ENCODE measurements around the gene CD302.
"Not testable (repeated sequence)": the region's sequence is repeated elsewhere in the genome, so short reads cannot be mapped to it uniquely, and the experiment has no call there.

The CD302 gene, protein sequence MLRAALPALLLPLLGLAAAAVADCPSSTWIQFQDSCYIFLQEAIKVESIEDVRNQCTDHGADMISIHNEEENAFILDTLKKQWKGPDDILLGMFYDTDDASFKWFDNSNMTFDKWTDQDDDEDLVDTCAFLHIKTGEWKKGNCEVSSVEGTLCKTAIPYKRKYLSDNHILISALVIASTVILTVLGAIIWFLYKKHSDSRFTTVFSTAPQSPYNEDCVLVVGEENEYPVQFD

GRCh38 chr2:159797543-159798375, at the start of gene CD302:
Gene CD302, minus strand, starts transcription at chr2:159798208. Its CDS starts 10 bp downstream, at chr2:159798198.
- peaks cover 3% of the 10 kb centered on the region for H3K4me1 ChIP-seq (ENCODE audit: control insufficient read depth, insufficient read depth, low read length)
- H3K27ac ChIP-seq (ENCODE audit: low read length) = peak within 1 kb of the TSS; percentile 50
- H3K36me3 ChIP-seq (ENCODE audit: control insufficient read depth in 2 of 2, insufficient read depth in 2 of 2, low read length in 2 of 2) = no peaks in the 10 kb centered on the region
- no peaks in the 10 kb centered on the region for H3K9me3 ChIP-seq (ENCODE audit: control insufficient read depth in 2 of 2, low read length in 2 of 2)
- peak within 1 kb of the TSS; percentile 64 to 75 for H3K9ac ChIP-seq (ENCODE audit: low read length in 2 of 2)
- H3K27me3 ChIP-seq (ENCODE audit: control insufficient read depth in 1 of 2, insufficient read depth in 2 of 2, low read length in 2 of 2) = no peaks in the 10 kb centered on the region
- peak within 1 kb of the TSS; percentile 77 to 92 for H3K4me3 ChIP-seq (ENCODE audit: low read length in 2 of 2)

DNA sequence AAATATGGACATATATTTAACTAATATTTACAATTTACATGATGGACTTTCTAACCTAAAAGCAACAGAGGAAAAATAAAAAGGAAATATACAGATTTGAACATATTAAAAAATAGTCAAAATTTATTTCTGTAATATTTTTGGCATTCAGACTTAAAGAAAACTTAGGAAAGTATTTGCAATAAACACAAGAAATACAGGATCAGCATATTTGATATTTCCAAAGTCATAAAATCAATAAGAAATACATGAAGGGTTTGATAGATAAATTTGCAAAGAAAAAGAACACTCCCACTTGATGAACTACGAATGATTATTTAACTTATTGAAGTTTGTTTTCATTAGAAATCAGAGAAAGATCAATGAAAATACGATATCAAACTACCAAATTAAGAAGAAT, 48.6 kb upstream of the CD302 start:
- Histone ChIP-seq H3K4me3 (ENCODE audit: low read length in 2 of 2) (no peak overlapping the region), H3K36me3 (ENCODE audit: control insufficient read depth in 2 of 2, insufficient read depth in 2 of 2, low read length in 2 of 2) (no peaks in the 10 kb centered on the region), H3K27ac (ENCODE audit: low read length) (no peak overlapping the region), H3K4me1 (ENCODE audit: control insufficient read depth, insufficient read depth, low read length) (no peaks in the 10 kb centered on the region), H3K27me3 (ENCODE audit: control insufficient read depth in 1 of 2, insufficient read depth in 2 of 2, low read length in 2 of 2) (no peaks in the 10 kb centered on the region), H3K9me3 (ENCODE audit: control insufficient read depth in 2 of 2, low read length in 2 of 2) (no peaks in the 10 kb centered on the region), H3K9ac (ENCODE audit: low read length in 2 of 2) (no peak overlapping the region)

DNA sequence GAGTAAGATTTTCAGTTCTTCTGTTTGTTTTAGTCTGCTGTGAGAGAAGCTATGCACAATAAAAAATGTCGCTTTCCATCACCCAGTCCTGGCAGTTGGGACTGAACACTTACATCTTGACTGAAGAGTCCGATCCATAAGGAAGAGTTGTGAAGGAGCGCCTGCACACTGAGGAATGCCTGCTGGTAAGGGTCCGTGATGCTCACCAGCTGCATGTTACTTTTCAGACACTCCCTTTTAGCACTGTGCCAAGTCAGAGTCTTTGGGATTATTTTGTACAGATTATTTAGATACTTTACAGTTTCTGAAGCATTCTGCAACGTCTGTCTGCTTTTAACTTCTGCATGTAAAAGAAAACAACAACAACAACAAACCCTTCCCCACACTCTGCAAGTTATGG, 42.6 kb upstream of the CD302 start:
- H3K36me3 ChIP-seq (ENCODE audit: control insufficient read depth in 2 of 2, insufficient read depth in 2 of 2, low read length in 2 of 2) = no peaks in the 10 kb centered on the region
- no peak overlapping the region for H3K9ac ChIP-seq (ENCODE audit: low read length in 2 of 2)
- H3K4me1 ChIP-seq (ENCODE audit: control insufficient read depth, insufficient read depth, low read length) = no peaks in the 10 kb centered on the region
- no peak overlapping the region for H3K4me3 ChIP-seq (ENCODE audit: low read length in 2 of 2)
- H3K9me3 ChIP-seq (ENCODE audit: control insufficient read depth in 2 of 2, low read length in 2 of 2) = no peaks in the 10 kb centered on the region
- H3K27me3 ChIP-seq (ENCODE audit: control insufficient read depth in 1 of 2, insufficient read depth in 2 of 2, low read length in 2 of 2) = no peaks in the 10 kb centered on the region
- H3K27ac ChIP-seq (ENCODE audit: low read length) = no peak overlapping the region

- no peaks in the 10 kb centered on the region for H3K36me3 ChIP-seq (ENCODE audit: control insufficient read depth in 2 of 2, insufficient read depth in 2 of 2, low read length in 2 of 2)
- no peaks in the 10 kb centered on the region for H3K9me3 ChIP-seq (ENCODE audit: control insufficient read depth in 2 of 2, low read length in 2 of 2)
- no peak overlapping the region for H3K27ac ChIP-seq (ENCODE audit: low read length)
- H3K27me3 ChIP-seq (ENCODE audit: control insufficient read depth in 1 of 2, insufficient read depth in 2 of 2, low read length in 2 of 2) = no peaks in the 10 kb centered on the region
- H3K4me1 ChIP-seq (ENCODE audit: control insufficient read depth, insufficient read depth, low read length) = no peaks in the 10 kb centered on the region
- H3K4me3 ChIP-seq (ENCODE audit: low read length in 2 of 2) = no peak overlapping the region
- no peak overlapping the region for H3K9ac ChIP-seq (ENCODE audit: low read length in 2 of 2)
These were observed 34.9 kb upstream of the CD302 start for GRCh38 chr2:159832858-159833257.

DNA sequence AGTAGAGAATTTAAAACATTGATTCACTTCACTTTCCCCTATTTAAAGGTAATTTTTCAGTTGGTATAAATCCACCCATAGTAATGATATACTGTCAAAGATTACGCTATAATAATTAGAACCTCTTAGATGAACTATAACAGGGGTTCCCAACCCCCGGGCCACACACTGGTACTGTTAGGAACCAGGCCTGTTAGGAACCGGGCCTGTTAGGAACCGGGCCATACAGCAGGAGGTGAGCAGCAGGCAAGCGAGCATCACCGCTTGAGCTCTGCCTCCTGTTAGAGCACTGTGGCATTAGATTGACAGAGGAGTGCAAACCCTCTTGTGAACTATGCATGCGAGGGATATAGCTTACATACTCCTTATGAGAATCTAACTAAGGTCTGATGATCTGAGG, 34.0 kb upstream of the CD302 start:
- no peaks in the 10 kb centered on the region for H3K9me3 ChIP-seq (ENCODE audit: control insufficient read depth in 2 of 2, low read length in 2 of 2)
- H3K9ac ChIP-seq (ENCODE audit: low read length in 2 of 2) = no peak overlapping the region
- H3K27ac ChIP-seq (ENCODE audit: low read length) = no peak overlapping the region
- H3K4me3 ChIP-seq (ENCODE audit: low read length in 2 of 2) = no peak overlapping the region
- no peaks in the 10 kb centered on the region for H3K27me3 ChIP-seq (ENCODE audit: control insufficient read depth in 1 of 2, insufficient read depth in 2 of 2, low read length in 2 of 2)
- H3K4me1 ChIP-seq (ENCODE audit: control insufficient read depth, insufficient read depth, low read length) = no peaks in the 10 kb centered on the region
- H3K36me3 ChIP-seq (ENCODE audit: control insufficient read depth in 2 of 2, insufficient read depth in 2 of 2, low read length in 2 of 2) = no peaks in the 10 kb centered on the region

DNA sequence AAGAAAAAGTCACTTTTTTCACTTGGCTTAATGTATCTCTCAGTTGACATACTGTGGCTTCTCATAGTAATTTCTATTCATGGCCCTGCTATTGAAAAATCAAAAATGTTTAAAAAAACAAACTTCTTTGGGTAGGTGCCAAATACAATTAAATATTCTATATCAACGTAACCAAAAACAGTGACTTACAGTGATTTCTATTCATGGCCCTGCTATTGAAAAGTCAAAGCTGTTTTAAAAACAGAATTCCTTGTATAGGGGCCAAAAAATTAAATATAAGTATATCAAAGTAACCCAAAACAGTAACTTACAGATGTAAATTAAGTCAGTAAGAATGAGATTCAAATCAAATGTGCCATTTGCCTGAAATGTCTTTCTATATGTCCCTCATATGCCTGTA, 31.4 kb upstream of the CD302 start:
- Histone ChIP-seq H3K4me1 (ENCODE audit: control insufficient read depth, insufficient read depth, low read length) (no peaks in the 10 kb centered on the region), H3K9me3 (ENCODE audit: control insufficient read depth in 2 of 2, low read length in 2 of 2) (no peaks in the 10 kb centered on the region), H3K9ac (ENCODE audit: low read length in 2 of 2) (no peak overlapping the region), H3K36me3 (ENCODE audit: control insufficient read depth in 2 of 2, insufficient read depth in 2 of 2, low read length in 2 of 2) (no peaks in the 10 kb centered on the region), H3K4me3 (ENCODE audit: low read length in 2 of 2) (no peak overlapping the region), H3K27ac (ENCODE audit: low read length) (no peak overlapping the region), H3K27me3 (ENCODE audit: control insufficient read depth in 1 of 2, insufficient read depth in 2 of 2, low read length in 2 of 2) (no peaks in the 10 kb centered on the region)

DNA sequence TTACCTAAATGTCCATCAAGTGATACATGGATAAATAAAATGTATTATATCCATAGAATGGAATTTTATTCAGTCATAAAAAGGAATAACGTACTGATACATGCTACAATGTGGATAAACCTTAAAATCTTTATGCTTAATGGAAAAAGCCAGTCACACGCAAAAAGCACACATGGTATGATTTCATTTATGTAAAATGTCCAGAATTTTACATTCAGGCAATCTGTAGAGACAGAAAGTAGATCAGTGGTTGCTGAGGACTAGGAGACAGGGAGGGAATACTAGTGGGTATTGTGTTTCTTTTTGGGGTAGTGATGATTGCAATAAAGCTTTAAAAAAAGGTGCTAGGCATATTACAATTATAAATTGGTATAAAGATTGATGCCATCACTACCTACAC, 30.7 kb upstream of the CD302 start:
- Histone ChIP-seq H3K9me3 (ENCODE audit: control insufficient read depth in 2 of 2, low read length in 2 of 2) (no peaks in the 10 kb centered on the region), H3K36me3 (ENCODE audit: control insufficient read depth in 2 of 2, insufficient read depth in 2 of 2, low read length in 2 of 2) (no peaks in the 10 kb centered on the region), H3K27me3 (ENCODE audit: control insufficient read depth in 1 of 2, insufficient read depth in 2 of 2, low read length in 2 of 2) (no peaks in the 10 kb centered on the region), H3K9ac (ENCODE audit: low read length in 2 of 2) (no peak overlapping the region), H3K4me3 (ENCODE audit: low read length in 2 of 2) (no peak overlapping the region), H3K4me1 (ENCODE audit: control insufficient read depth, insufficient read depth, low read length) (no peaks in the 10 kb centered on the region), H3K27ac (ENCODE audit: low read length) (no peak overlapping the region)

DNA sequence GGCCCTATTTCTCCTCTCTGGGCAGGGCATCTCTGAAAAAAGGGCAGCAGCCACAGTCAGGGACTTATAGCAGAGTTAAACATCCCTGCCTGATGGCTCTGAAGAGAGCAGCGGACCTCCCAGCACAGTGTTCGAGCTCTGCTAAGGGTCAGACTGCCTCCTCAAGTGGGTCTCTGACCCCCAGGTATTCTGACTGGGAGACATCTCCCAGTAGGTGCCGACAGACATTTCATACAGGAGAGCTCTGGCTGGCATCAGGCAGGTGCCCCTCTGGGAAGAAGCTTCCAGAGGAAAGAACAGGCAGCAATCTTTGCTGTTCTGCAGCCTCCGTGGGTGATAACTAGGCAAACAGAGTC, 24.4 kb upstream of the CD302 start:
- H3K27ac ChIP-seq (ENCODE audit: low read length); H3K27me3 ChIP-seq (ENCODE audit: control insufficient read depth in 1 of 2, insufficient read depth in 2 of 2, low read length in 2 of 2); H3K9me3 ChIP-seq (ENCODE audit: control insufficient read depth in 2 of 2, low read length in 2 of 2); H3K9ac ChIP-seq (ENCODE audit: low read length in 2 of 2); H3K4me1 ChIP-seq (ENCODE audit: control insufficient read depth, insufficient read depth, low read length); H3K4me3 ChIP-seq (ENCODE audit: low read length in 2 of 2); H3K36me3 ChIP-seq (ENCODE audit: control insufficient read depth in 2 of 2, insufficient read depth in 2 of 2, low read length in 2 of 2): not testable (repeated sequence)

DNA sequence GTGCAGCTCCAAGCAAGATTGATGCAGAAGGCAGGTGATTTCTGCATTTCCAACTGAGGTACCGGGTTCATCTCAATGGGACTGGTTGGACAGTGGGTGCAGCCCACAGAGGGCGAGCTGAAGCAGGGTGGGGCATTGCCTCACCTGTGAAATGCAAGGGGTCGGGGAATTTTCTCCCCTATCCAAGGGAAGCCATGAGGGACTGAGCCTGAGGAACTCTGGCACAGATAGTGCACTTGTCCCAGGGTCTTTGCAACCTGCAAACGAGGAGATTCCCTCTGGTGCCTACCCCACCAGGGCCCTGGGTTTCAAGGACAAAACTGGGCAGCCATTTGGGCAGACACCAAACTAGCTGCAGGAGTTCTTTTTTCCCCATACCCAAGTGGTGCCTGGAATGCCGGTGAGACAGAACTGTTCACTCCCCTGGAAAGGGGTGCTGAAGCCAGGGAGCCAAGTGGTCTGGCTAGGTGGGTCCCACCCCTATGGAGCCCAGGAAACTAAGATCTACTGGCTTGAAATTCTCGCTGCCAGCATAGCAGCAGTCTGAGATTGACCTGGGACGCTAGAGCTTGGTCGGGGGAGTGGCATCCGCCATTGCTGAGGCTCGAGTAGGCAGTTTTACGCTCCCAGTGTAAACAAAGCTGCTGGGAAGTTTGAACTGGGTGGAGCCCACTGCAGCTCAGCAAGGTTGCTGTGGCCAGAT, 23.9 kb upstream of the CD302 start:
- not testable (repeated sequence) for H3K36me3 ChIP-seq (ENCODE audit: control insufficient read depth in 2 of 2, insufficient read depth in 2 of 2, low read length in 2 of 2); H3K27ac ChIP-seq (ENCODE audit: low read length); H3K27me3 ChIP-seq (ENCODE audit: control insufficient read depth in 1 of 2, insufficient read depth in 2 of 2, low read length in 2 of 2); H3K9ac ChIP-seq (ENCODE audit: low read length in 2 of 2); H3K4me3 ChIP-seq (ENCODE audit: low read length in 2 of 2); H3K9me3 ChIP-seq (ENCODE audit: control insufficient read depth in 2 of 2, low read length in 2 of 2); H3K4me1 ChIP-seq (ENCODE audit: control insufficient read depth, insufficient read depth, low read length)

- Histone ChIP-seq H3K4me3 (ENCODE audit: low read length in 2 of 2) (no peak overlapping the region), H3K27ac (ENCODE audit: low read length) (no peak overlapping the region), H3K36me3 (ENCODE audit: control insufficient read depth in 2 of 2, insufficient read depth in 2 of 2, low read length in 2 of 2) (no peaks in the 10 kb centered on the region), H3K9ac (ENCODE audit: low read length in 2 of 2) (no peak overlapping the region), H3K4me1 (ENCODE audit: control insufficient read depth, insufficient read depth, low read length) (no peaks in the 10 kb centered on the region), H3K27me3 (ENCODE audit: control insufficient read depth in 1 of 2, insufficient read depth in 2 of 2, low read length in 2 of 2) (no peaks in the 10 kb centered on the region), H3K9me3 (ENCODE audit: control insufficient read depth in 2 of 2, low read length in 2 of 2) (no peaks in the 10 kb centered on the region)
These were observed 20.9 kb upstream of the CD302 start for GRCh38 chr2:159818940-159819339.

DNA sequence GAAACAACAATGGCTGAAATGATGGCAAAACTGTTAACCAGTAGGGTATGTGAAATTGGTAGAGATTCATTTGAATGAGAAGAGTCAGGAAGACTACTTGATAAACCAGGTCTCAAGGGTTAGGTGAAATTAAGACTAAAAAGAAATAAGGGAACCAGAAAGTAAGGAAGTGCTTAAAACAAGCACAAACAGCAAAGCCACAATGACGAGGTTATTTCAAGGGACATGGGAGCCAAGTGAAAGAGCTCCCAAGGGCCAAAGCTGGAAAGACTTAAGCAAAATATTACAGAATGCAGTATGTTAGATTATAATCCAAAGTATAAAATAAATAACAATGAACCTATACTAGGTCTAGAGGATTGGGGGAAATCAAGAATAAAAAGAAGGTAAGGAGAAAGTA, 19.3 kb upstream of the CD302 start:
- Histone ChIP-seq H3K36me3 (ENCODE audit: control insufficient read depth in 2 of 2, insufficient read depth in 2 of 2, low read length in 2 of 2) (no peaks in the 10 kb centered on the region), H3K4me3 (ENCODE audit: low read length in 2 of 2) (no peak overlapping the region), H3K27ac (ENCODE audit: low read length) (no peak overlapping the region), H3K9me3 (ENCODE audit: control insufficient read depth in 2 of 2, low read length in 2 of 2) (no peaks in the 10 kb centered on the region), H3K27me3 (ENCODE audit: control insufficient read depth in 1 of 2, insufficient read depth in 2 of 2, low read length in 2 of 2) (no peaks in the 10 kb centered on the region), H3K9ac (ENCODE audit: low read length in 2 of 2) (no peak overlapping the region), H3K4me1 (ENCODE audit: control insufficient read depth, insufficient read depth, low read length) (no peaks in the 10 kb centered on the region)

All from stomach smooth muscle (tissue), 2 donors.